Measurements from ENCODE around the gene ADAM19.

GRCh38 chr5:157485340-157485739, 90.2 kb downstream of the ADAM19 start:
- no peak for TF ChIP-seq CTCF (IDR thresholded peaks at IDR 0.05)
- no peak for TF ChIP-seq POLR2A (IDR thresholded peaks at IDR 0.05)
